Amygdala (tissue), 56 donors: ENCODE results near the gene SNTB2.

ENCODE experiments used
- DNase-seq, 56 donors: peaks; one replicate each; lab custom pipeline; 2025; lab: John Stamatoyannopoulos, UW

The SNTB2 gene

DNA sequence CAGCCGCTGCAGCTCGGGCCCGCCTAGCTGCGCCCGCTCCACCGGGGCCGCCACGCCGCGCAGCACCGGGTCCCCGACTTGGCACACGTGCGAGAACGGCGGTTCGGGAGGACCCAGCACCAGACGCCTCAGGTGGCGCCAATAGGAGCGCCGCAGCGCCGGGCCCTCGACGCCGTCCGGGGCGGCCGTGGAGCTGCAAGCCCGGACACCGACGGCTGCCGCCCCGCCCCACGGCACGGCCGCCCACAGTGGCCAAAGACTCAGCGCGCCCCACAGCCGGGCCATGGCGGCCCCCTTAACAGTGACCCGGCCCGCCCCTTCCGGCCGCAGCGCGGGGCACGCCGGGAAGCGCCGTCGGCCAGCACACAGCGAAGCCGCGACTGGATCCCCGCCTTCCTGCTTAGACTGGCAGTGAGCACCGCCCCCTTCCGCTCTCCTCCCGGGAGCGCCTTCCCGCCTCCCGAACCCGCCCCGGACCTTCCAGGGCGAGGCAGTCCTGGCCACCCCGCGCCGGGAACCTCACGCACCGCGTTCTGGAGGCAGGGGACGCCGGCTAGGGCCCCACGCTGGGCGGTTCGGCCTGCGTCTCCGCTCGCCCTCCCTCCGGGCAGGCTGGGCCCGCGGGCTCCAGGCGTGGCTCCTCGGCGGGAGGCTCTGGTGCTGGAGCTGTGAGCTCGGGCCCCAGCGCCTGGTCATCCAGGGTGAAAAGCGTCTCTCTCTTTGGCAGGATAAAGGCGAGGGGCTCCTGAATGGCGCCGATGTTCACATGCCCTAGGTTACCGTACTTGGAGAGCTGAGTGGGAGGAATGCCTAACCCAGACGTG, 143.5 kb downstream of the SNTB2 start, which contains the start of gene PDF:
TSS of gene PDF (minus strand) at position 303 of the 824 bp plus-strand sequence. CDS start at position 285, 18 bp downstream.
- DNase-seq, result peak; percentile 45 to 96 (median 88)

DNA sequence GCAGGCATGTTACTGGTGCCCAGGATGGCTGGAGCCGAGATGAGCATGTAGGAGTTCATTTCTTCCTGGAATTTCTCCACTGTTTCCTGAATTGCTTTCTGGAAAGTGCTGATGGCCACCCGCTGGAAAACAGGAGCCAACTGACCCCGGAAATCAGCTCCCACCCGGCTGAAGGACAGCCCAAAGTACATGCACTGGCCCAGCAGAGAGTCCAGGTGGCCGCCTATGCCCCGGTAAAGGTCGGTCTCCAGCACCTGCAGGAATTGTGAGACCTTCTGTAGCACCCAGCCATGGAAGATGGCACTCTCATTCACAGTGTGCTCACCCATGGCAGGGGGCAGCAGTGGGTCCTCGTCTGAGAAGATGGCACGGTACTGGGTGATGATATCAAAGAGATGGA, 147.7 kb downstream of the SNTB2 start:
- DNase-seq, result no peak

DNA sequence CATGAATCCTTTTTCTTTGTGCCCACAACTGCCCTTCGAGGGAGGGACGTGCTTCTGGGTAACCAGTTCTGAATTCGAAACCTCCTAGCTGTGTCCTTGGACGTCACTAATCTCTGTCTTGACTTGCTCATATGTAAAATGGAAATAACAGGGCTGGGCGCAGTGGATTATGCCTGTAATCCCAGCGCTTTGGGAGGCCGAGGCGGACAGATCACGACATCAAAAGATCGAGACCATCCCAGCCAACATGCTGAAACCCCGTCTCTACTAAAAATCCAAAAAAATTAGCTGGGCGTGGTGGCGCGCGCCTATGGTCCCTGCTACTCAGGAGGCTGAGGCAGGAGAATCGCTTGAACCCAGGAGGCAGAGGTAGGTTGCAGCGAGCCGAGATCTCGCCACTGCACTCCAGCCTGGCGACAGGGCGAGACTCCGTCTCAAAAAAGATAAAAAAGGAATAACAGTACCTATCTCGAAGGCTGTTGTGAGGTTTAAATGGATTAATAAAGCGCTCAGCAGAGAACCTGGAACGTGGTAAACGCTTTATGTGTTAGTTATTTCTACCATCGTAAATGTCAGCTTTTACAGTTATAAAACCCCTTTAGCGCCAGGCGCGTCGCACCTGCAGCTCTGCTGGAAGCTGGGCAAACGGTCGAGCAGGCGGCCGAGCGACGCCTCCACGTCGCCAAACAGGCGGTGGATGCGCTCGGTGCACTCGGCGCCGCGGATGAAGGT, 151.8 kb downstream of the SNTB2 start:
- DNase-seq, result no peak

- peak; percentile 72 to 98 (median 93) for DNase-seq
These were observed 152.5 kb downstream of the SNTB2 start, which contains the start of the genes COG8 and NIP7 for GRCh38 chr16:69339289-69340094. Gene COG8 (minus strand): TSS chr16:69339564. CDS start chr16:69339552, 12 bp downstream. Gene NIP7 (plus strand): TSS chr16:69339772. CDS start chr16:69339830, 58 bp downstream.

DNA sequence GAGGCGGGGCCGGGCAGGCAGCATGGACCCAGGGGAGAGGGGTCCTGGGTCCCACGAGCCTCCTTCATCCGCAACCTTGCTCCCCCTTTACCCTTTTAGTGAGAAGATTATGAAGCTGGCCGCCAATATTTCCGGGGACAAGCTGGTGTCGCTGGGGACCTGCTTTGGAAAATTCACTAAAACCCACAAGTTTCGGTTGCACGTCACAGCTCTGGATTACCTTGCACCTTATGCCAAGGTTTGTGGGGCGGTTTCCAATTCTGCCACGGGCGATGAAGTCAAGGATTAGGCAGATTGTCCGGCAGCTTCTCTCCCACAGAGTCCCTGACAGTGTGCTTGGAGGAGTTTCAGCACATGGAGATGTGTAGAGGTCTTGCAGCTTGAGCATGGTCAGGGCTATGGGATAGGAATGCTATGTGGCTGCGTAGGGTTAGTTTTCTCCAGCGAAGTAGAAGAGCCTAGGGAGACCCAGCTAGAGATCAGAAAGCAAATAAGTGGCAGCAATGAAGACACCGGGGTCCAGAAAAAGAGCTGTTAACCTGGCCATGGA, 153.2 kb downstream of the SNTB2 start:
- DNase-seq, result no peak

GRCh38 chr16:69344171-69344570, 157.2 kb downstream of the SNTB2 start:
- no peak for DNase-seq

GRCh38 chr16:69345923-69346322, 159.0 kb downstream of the SNTB2 start:
- DNase-seq, result no peak

- DNase-seq, result no peak
These were observed 159.7 kb downstream of the SNTB2 start for GRCh38 chr16:69346683-69347082.

- DNase-seq, result no peak
These were observed 161.3 kb downstream of the SNTB2 start for GRCh38 chr16:69348222-69348621.

- DNase-seq, result no peak
These were observed 162.6 kb downstream of the SNTB2 start for GRCh38 chr16:69349536-69349935.

- no peak for DNase-seq
These were observed 163.7 kb downstream of the SNTB2 start for GRCh38 chr16:69350536-69351133.

- DNase-seq, result no peak
These were observed 164.5 kb downstream of the SNTB2 start, which contains the start of gene TMED6 for GRCh38 chr16:69351309-69352027. Gene TMED6 (minus strand): TSS chr16:69351786. CDS start chr16:69351753, 33 bp downstream.
